Vagina (tissue), 2 donors: Measurements from ENCODE around the gene ZBTB45. TPM values are rescaled to one million over a fixed set of nuclear protein-coding genes. Genes with fewer than 3 reads are reported as not detected.

ENCODE experiments used
- DNase-seq, 2 donors: peaks; one replicate each; pipeline ENCODE4 v3.0.0-alpha.2; 2017; ENCODE audit errors: extremely low spot score in 2 of 2
- H3K27ac ChIP-seq: fragments of 200-600 bp; sonication (generic); one replicate; pipeline ENCODE4 v1.5.1; 2019
- H3K27me3 ChIP-seq: fragments of 200-600 bp; sonication (generic); one replicate; pipeline ENCODE4 v1.5.1; 2019
- H3K36me3 ChIP-seq, 2 donors: fragments of 200-600 bp; sonication (generic); one replicate each; pipeline ENCODE4 v1.5.1; 2017 to 2019
- H3K4me1 ChIP-seq: fragments of 200-600 bp; sonication (generic); one replicate; pipeline ENCODE4 v1.5.1; 2019
- H3K4me3 ChIP-seq, 2 donors: fragments of 200-600 bp; sonication (generic); 1 replicate in 1 of 2; 2 replicates in 1 of 2; pipeline ENCODE4 v1.5.1; 2016 to 2019
- H3K9me3 ChIP-seq: fragments of 200-600 bp; sonication (generic); one replicate; pipeline ENCODE4 v1.5.1; 2019
- CTCF ChIP-seq, 3 experiments: fragments of 450-650 bp in 2 of 3; fragments of 200-600 bp in 1 of 3; sonication (generic) in 1 of 3; IDR thresholded peaks; one replicate each; pipeline ENCODE4 v1.5.1; 2017 to 2019; ENCODE audit warnings: antibody characterized with exemption in 3 of 3, mild to moderate bottlenecking in 2 of 3, moderate library complexity in 2 of 3
- POLR2A ChIP-seq, 2 donors: fragments of 450-650 bp; IDR thresholded peaks; one replicate each; pipeline ENCODE4 v1.6.1; 2017; ENCODE audit warnings: antibody characterized with exemption in 2 of 2, mild to moderate bottlenecking in 2 of 2, moderate library complexity in 2 of 2
- POLR2AphosphoS5 ChIP-seq, 2 donors: sonication (generic); formaldehyde crosslinking; IDR thresholded peaks; one replicate each; pipeline ENCODE4 v1.9.0; 2017; ENCODE audit warnings: antibody characterized with exemption in 2 of 2, mild to moderate bottlenecking in 2 of 2, low read depth in 1 of 2; ENCODE audit not compliant: insufficient read depth in 1 of 2
- intact Hi-C: fragments of 100-400 bp; cut with DNase I; formaldehyde crosslinking; loops from one replicate; pipeline ENCODE4 v1.15.1; 2023
- total RNA-seq: library from RNA; depleted of rRNA; stranded (reverse); fragments of >200 nt; gene quantifications from one replicate; pipeline ENCODE4 v1.2.3, GENCODE V29; 2016

The ZBTB45 gene
- total RNA-seq, 1 donor from 2014 or later, result 14.0 TPM

- peak overlapping the region; percentile 71 to 73 for H3K4me3 ChIP-seq
- H3K9me3 ChIP-seq, result no peaks in the 10 kb centered on the region
- H3K27me3 ChIP-seq, result no peaks in the 10 kb centered on the region
- peak overlapping the region; percentile 96 for H3K27ac ChIP-seq
- H3K36me3 ChIP-seq, result peaks cover 0 to 48% of the 10 kb centered on the region in 2 donors
- intact Hi-C loops, result no loop called here
- DNase-seq, result peak in 1 of 2 donors; percentile 88
- TF ChIP-seq POLR2A (IDR thresholded peaks at IDR 0.05) (no peak), POLR2AphosphoS5 (IDR thresholded peaks at IDR 0.05; ENCODE audit: insufficient read depth in 1 of 2, low read depth in 1 of 2) (no peak), CTCF (IDR thresholded peaks at IDR 0.05) (no peak)
- peaks cover 44% of the 10 kb centered on the region for H3K4me1 ChIP-seq
Observed at GRCh38 chr19:58553799-58554493, 34.3 kb upstream of the ZBTB45 start.

GRCh38 chr19:58552655-58553054, 33.0 kb upstream of the ZBTB45 start:
- peaks cover 42% of the 10 kb centered on the region for H3K4me1 ChIP-seq
- TF ChIP-seq POLR2A (IDR thresholded peaks at IDR 0.05) (no peak), POLR2AphosphoS5 (IDR thresholded peaks at IDR 0.05; ENCODE audit: insufficient read depth in 1 of 2, low read depth in 1 of 2) (no peak), CTCF (IDR thresholded peaks at IDR 0.05) (no peak)
- peaks cover 0 to 61% of the 10 kb centered on the region in 2 donors for H3K36me3 ChIP-seq
- no peaks in the 10 kb centered on the region for H3K9me3 ChIP-seq
- no peaks in the 10 kb centered on the region for H3K27me3 ChIP-seq
- H3K4me3 ChIP-seq, result no peak overlapping the region
- no peak for DNase-seq
- no peak overlapping the region for H3K27ac ChIP-seq
- intact Hi-C loops, result no loop called here

GRCh38 chr19:58551577-58552471, 32.2 kb upstream of the ZBTB45 start:
- peaks cover 0 to 69% of the 10 kb centered on the region in 2 donors for H3K36me3 ChIP-seq

GRCh38 chr19:58551123-58551497, 31.5 kb upstream of the ZBTB45 start:
- Histone ChIP-seq H3K27me3 (no peaks in the 10 kb centered on the region), H3K4me1 (peaks cover 42% of the 10 kb centered on the region), H3K36me3 (peaks cover 0 to 68% of the 10 kb centered on the region in 2 donors), H3K27ac (no peak overlapping the region), H3K9me3 (no peaks in the 10 kb centered on the region), H3K4me3 (no peak overlapping the region)
- no peak for TF ChIP-seq POLR2A (IDR thresholded peaks at IDR 0.05)
- TF ChIP-seq POLR2AphosphoS5 (IDR thresholded peaks at IDR 0.05; ENCODE audit: insufficient read depth in 1 of 2, low read depth in 1 of 2), result no peak
- no peak for TF ChIP-seq CTCF (IDR thresholded peaks at IDR 0.05)
- DNase-seq, result no peak
- intact Hi-C loops, result no loop called here

More at GRCh38 chr19:58551577-58552471, 32.2 kb upstream of the ZBTB45 start:
- H3K27me3 ChIP-seq, result no peaks in the 10 kb centered on the region
- DNase-seq, result peak in 1 of 2 donors; percentile 82
- H3K4me3 ChIP-seq, result no peak overlapping the region
- intact Hi-C loops, result no loop called here
- no peaks in the 10 kb centered on the region for H3K9me3 ChIP-seq
- peaks cover 42% of the 10 kb centered on the region for H3K4me1 ChIP-seq
- H3K27ac ChIP-seq, result no peak overlapping the region
- TF ChIP-seq POLR2AphosphoS5 (IDR thresholded peaks at IDR 0.05; ENCODE audit: insufficient read depth in 1 of 2, low read depth in 1 of 2) (no peak), CTCF (IDR thresholded peaks at IDR 0.05) (no peak), POLR2A (IDR thresholded peaks at IDR 0.05) (no peak)
